ENCODE results near the gene CDC25B.
"Not testable (repeated sequence)": the region's sequence is repeated elsewhere in the genome, so short reads cannot be mapped to it uniquely, and the experiment has no call there.

GRCh38 chr20:3789201-3789600, 6.9 kb upstream of the CDC25B start:
- TF ChIP-seq POLR2A (IDR thresholded peaks at IDR 0.05; ENCODE audit: low read depth, low read length); TAF1 (IDR thresholded peaks at IDR 0.05; ENCODE audit: borderline replicate concordance, low read depth, low read length): not testable (repeated sequence)
